Uterus (tissue), 2 donors: ENCODE results near the gene DGCR2.

ENCODE experiments used
- CTCF ChIP-seq, 4 experiments: fragments of 200-600 bp in 2 of 4; fragments of 450-650 bp in 2 of 4; sonication (generic) in 2 of 4; IDR thresholded peaks; one replicate each; pipeline ENCODE4 v1.5.1; 2016 to 2019; ENCODE audit warnings: antibody characterized with exemption in 4 of 4, mild to moderate bottlenecking in 2 of 4, moderate library complexity in 1 of 4
- POLR2A ChIP-seq, 2 donors: fragments of 450-650 bp; IDR thresholded peaks; one replicate each; pipeline ENCODE4 v1.6.1; 2016; ENCODE audit warnings: antibody characterized with exemption in 2 of 2, mild to moderate bottlenecking in 1 of 2, moderate library complexity in 1 of 2

- TF ChIP-seq CTCF (IDR thresholded peaks at IDR 0.05) (no peak), POLR2A (IDR thresholded peaks at IDR 0.05) (no peak)
Observed at GRCh38 chr22:19057539-19057938, 64.7 kb downstream of the DGCR2 start.
